NT2/D1 (cell line): ENCODE results near the gene ANKLE2.

Experiments used
- SUZ12 ChIP-seq: IDR thresholded peaks from 2 replicates; pipeline ENCODE4 v1.6.1; 2011; ENCODE audit not compliant: insufficient read length, insufficient read depth; ENCODE audit errors: extremely low read depth
- YY1 ChIP-seq: IDR thresholded peaks from 2 replicates; pipeline ENCODE4 v1.6.1; 2011; ENCODE audit not compliant: insufficient read length, insufficient read depth

GRCh38 chr12:132788375-132789098 lies 26.9 kb upstream of the ANKLE2 start:
- TF ChIP-seq SUZ12 (no peak), YY1 (no peak)
